H9 (cell line): ENCODE data around the gene FPGS. TPM values are rescaled to one million over a fixed set of nuclear protein-coding genes. Genes with fewer than 3 reads are reported as not detected.

ENCODE experiments used
- DNase-seq: peaks from one replicate; pipeline ENCODE4 v3.0.0-alpha.2; 2017
- H2AFZ ChIP-seq: one replicate; pipeline ENCODE4 v1.6.1; 2013; ENCODE audit warnings: mild to moderate bottlenecking, low read length, control low read depth, moderate library complexity
- H2AK5ac ChIP-seq: 2 replicates; pipeline ENCODE4 v1.6.1; 2013; ENCODE audit warnings: low read length, control low read depth, mixed read lengths; ENCODE audit not compliant: insufficient read length
- H2BK120ac ChIP-seq: one replicate; pipeline ENCODE4 v1.6.1; 2013; ENCODE audit warnings: low read depth, mild to moderate bottlenecking, low read length, control low read depth, inconsistent platforms; ENCODE audit not compliant: poor library complexity, severe bottlenecking
- H2BK12ac ChIP-seq: 2 replicates; pipeline ENCODE4 v1.6.1; 2013; ENCODE audit warnings: low read length, control low read depth, mixed read lengths, low read depth; ENCODE audit not compliant: insufficient read length
- H2BK15ac ChIP-seq: 2 replicates; pipeline ENCODE4 v1.6.1; 2013; ENCODE audit warnings: low read depth, low read length, control low read depth
- H2BK20ac ChIP-seq: one replicate; pipeline ENCODE4 v1.6.1; 2013; ENCODE audit warnings: low read depth, mild to moderate bottlenecking, low read length, control low read depth, inconsistent platforms; ENCODE audit not compliant: poor library complexity, severe bottlenecking
- H2BK5ac ChIP-seq: 2 replicates; pipeline ENCODE4 v1.6.1; 2013; ENCODE audit warnings: low read length, control low read depth, mixed read lengths; ENCODE audit not compliant: insufficient read length
- H3K14ac ChIP-seq: 2 replicates; pipeline ENCODE4 v1.6.1; 2013; ENCODE audit warnings: low read length, control low read depth; ENCODE audit not compliant: insufficient read depth
- H3K18ac ChIP-seq: 2 replicates; pipeline ENCODE4 v1.6.1; 2013; ENCODE audit warnings: low read depth, mild to moderate bottlenecking, mixed read lengths, low read length, control low read depth; ENCODE audit not compliant: insufficient read length
- H3K23ac ChIP-seq: 2 replicates; pipeline ENCODE4 v1.6.1; 2013; ENCODE audit warnings: low read length, control low read depth, mixed read lengths, low read depth; ENCODE audit not compliant: insufficient read length
- H3K23me2 ChIP-seq: 2 replicates; pipeline ENCODE4 v1.6.1; 2013; ENCODE audit warnings: low read depth, mild to moderate bottlenecking, mixed read lengths, low read length, control low read depth; ENCODE audit not compliant: insufficient read length, poor library complexity, severe bottlenecking
- H3K27ac ChIP-seq: 2 replicates; pipeline ENCODE4 v1.5.1; 2013; ENCODE audit warnings: low read length, control low read depth, mixed read lengths, low read depth; ENCODE audit not compliant: insufficient read length
- H3K27me3 ChIP-seq: 2 replicates; pipeline ENCODE4 v1.6.1; 2013; ENCODE audit warnings: low read length, control low read depth, inconsistent platforms; ENCODE audit not compliant: insufficient read depth
- H3K4ac ChIP-seq: 2 replicates; pipeline ENCODE4 v1.6.1; 2013; ENCODE audit warnings: low read depth, mild to moderate bottlenecking, control low read depth, inconsistent platforms, low read length, moderate library complexity
- H3K4me1 ChIP-seq: 2 replicates; pipeline ENCODE4 v1.6.1; 2013; ENCODE audit warnings: low read length, control low read depth, inconsistent platforms; ENCODE audit not compliant: insufficient read depth
- H3K4me2 ChIP-seq: 2 replicates; pipeline ENCODE4 v1.6.1; 2013; ENCODE audit warnings: low read length, control low read depth, mixed read lengths; ENCODE audit not compliant: insufficient read length, insufficient read depth
- H3K56ac ChIP-seq: 2 replicates; pipeline ENCODE4 v1.6.1; 2013; ENCODE audit warnings: low read depth, mild to moderate bottlenecking, mixed read lengths, low read length, control low read depth; ENCODE audit not compliant: insufficient read length
- H3K79me1 ChIP-seq: 2 replicates; pipeline ENCODE4 v1.6.1; 2013; ENCODE audit warnings: low read depth, mild to moderate bottlenecking, moderate library complexity, low read length, control low read depth, inconsistent platforms; ENCODE audit not compliant: insufficient read depth, poor library complexity, severe bottlenecking
- H3K79me2 ChIP-seq: 2 replicates; pipeline ENCODE4 v1.6.1; 2013; ENCODE audit warnings: low read length, control low read depth, inconsistent platforms; ENCODE audit not compliant: insufficient read depth
- H3K9ac ChIP-seq: 2 replicates; pipeline ENCODE4 v1.6.1; 2013; ENCODE audit warnings: low read length, control low read depth, mixed read lengths; ENCODE audit not compliant: insufficient read length; ENCODE audit errors: extremely low read depth
- H3K9me3 ChIP-seq: one replicate; pipeline ENCODE4 v1.6.1; 2013; ENCODE audit warnings: low read depth, low read length, inconsistent platforms; ENCODE audit not compliant: control insufficient read depth
- H3T11ph ChIP-seq: one replicate; pipeline ENCODE4 v1.6.1; 2013; ENCODE audit warnings: mild to moderate bottlenecking, low read length, control low read depth, inconsistent platforms
- H4K20me1 ChIP-seq: one replicate; pipeline ENCODE4 v1.6.1; 2013; ENCODE audit not compliant: control insufficient read depth, insufficient read length, insufficient read depth
- H4K5ac ChIP-seq: 2 replicates; pipeline ENCODE4 v1.6.1; 2013; ENCODE audit warnings: low read depth, mild to moderate bottlenecking, mixed read lengths, low read length, control low read depth; ENCODE audit not compliant: insufficient read length
- H4K8ac ChIP-seq: replicated peaks from 2 replicates; pipeline ENCODE4 v1.6.1; 2013; ENCODE audit warnings: low read length, control low read depth, mixed read lengths, low read depth; ENCODE audit not compliant: insufficient read length
- H4K91ac ChIP-seq: 2 replicates; pipeline ENCODE4 v1.6.1; 2013; ENCODE audit warnings: low read depth, mild to moderate bottlenecking, moderate library complexity, mixed read lengths, low read length, control low read depth; ENCODE audit not compliant: insufficient read length
- H3K27ac Mint-ChIP-seq, 3 experiments: 2 replicates in 2 of 3; 3 replicates in 1 of 3; pipeline ENCODE4 v1.8.0; 2020 to 2021; ENCODE audit warnings: mixed read lengths in 3 of 3, mild to moderate bottlenecking in 1 of 3, moderate library complexity in 1 of 3
- H3K27me3 Mint-ChIP-seq: 2 replicates; pipeline ENCODE4 v1.8.0; 2021; ENCODE audit warnings: low read depth, mild to moderate bottlenecking, moderate library complexity, mixed read lengths
- H3K36me3 Mint-ChIP-seq, 3 experiments: 2 replicates in 2 of 3; 3 replicates in 1 of 3; pipeline ENCODE4 v1.8.0; 2020 to 2021; ENCODE audit warnings: low read depth in 3 of 3, mixed read lengths in 3 of 3; ENCODE audit not compliant: insufficient read depth in 1 of 3
- H3K4me1 Mint-ChIP-seq, 2 experiments: 2 replicates each; pipeline ENCODE4 v1.8.0; 2020; ENCODE audit warnings: mixed read lengths in 2 of 2
- H3K4me3 Mint-ChIP-seq, 2 experiments: 2 replicates in 1 of 2; 3 replicates in 1 of 2; pipeline ENCODE4 v1.8.0; 2020 to 2021; ENCODE audit warnings: mild to moderate bottlenecking in 2 of 2, mixed read lengths in 2 of 2, moderate library complexity in 1 of 2
- H3K9me3 Mint-ChIP-seq, 2 experiments: 2 replicates in 1 of 2; 3 replicates in 1 of 2; pipeline ENCODE4 v1.8.0; 2020; ENCODE audit warnings: mild to moderate bottlenecking in 2 of 2, mixed read lengths in 2 of 2, moderate library complexity in 1 of 2
- WGBS: extraction: QIAGEN DNeasy Blood & Tissue Kit; methylation state at CpG from one replicate; pipeline ENCODE4 v1.1.7; 2013; ENCODE audit warnings: missing lambda C conversion rate, low lambda C conversion rate, mixed read lengths; ENCODE audit not compliant: insufficient read length; ENCODE audit errors: extremely low coverage; 5-methylcytosine and 5-hydroxymethylcytosine counted together
- total RNA-seq: library from RNA; stranded (reverse); gene quantifications from 2 replicates; pipeline ENCODE4 v1.2.1, GENCODE V29; 2021
- TF ChIP-seq, protein P1 (sequence below): fragments of 200-600 bp; sonication (generic); conservative IDR thresholded peaks from 3 replicates; pipeline ENCODE4 v1.8.0; 2021; ENCODE audit warnings: antibody characterized with exemption, mild to moderate bottlenecking

Gene FPGS
- total RNA-seq, 1 experiment from 2014 or later = 68.4 TPM

GRCh38 chr9:127803507-127804352 lies 1.0 kb downstream of the FPGS start:
- Mint-ChIP-seq H3K27me3 (no peaks in the 10 kb centered on the region), H3K36me3 (peaks cover 17 to 24% (median 23%) of the 10 kb centered on the region in 3 experiments), H3K9me3 (no peaks in the 10 kb centered on the region), H3K4me1 (peaks cover 8 to 15% of the 10 kb centered on the region in 2 experiments), H3K4me3 (peak overlapping the region; percentile 95 to 97), H3K27ac (peak overlapping the region; percentile 88 to 96 (median 95); a peak in 6 of 7 replicates)
- no peak overlapping the region for H3K23ac ChIP-seq
- H2BK5ac ChIP-seq = no peak overlapping the region
- no peak overlapping the region for H2BK120ac ChIP-seq
- DNase-seq = no peak
- H2BK20ac ChIP-seq = no peak overlapping the region
- peaks cover 3% of the 10 kb centered on the region; the same call in 1 of the 2 replicates for H3K4me1 ChIP-seq
- no peak overlapping the region for H4K5ac ChIP-seq
- H2AK5ac ChIP-seq = no peak overlapping the region
- no peak overlapping the region for H4K8ac ChIP-seq
- H3K9me3 ChIP-seq = no peaks in the 10 kb centered on the region
- H3K4ac ChIP-seq = no peak overlapping the region
- no peak overlapping the region for H2BK15ac ChIP-seq
- H3K9ac ChIP-seq = peak overlapping the region; percentile 78
- H3K14ac ChIP-seq = peak overlapping the region; percentile 51; the same call in 1 of the 2 replicates
- TF ChIP-seq, protein P1, sequence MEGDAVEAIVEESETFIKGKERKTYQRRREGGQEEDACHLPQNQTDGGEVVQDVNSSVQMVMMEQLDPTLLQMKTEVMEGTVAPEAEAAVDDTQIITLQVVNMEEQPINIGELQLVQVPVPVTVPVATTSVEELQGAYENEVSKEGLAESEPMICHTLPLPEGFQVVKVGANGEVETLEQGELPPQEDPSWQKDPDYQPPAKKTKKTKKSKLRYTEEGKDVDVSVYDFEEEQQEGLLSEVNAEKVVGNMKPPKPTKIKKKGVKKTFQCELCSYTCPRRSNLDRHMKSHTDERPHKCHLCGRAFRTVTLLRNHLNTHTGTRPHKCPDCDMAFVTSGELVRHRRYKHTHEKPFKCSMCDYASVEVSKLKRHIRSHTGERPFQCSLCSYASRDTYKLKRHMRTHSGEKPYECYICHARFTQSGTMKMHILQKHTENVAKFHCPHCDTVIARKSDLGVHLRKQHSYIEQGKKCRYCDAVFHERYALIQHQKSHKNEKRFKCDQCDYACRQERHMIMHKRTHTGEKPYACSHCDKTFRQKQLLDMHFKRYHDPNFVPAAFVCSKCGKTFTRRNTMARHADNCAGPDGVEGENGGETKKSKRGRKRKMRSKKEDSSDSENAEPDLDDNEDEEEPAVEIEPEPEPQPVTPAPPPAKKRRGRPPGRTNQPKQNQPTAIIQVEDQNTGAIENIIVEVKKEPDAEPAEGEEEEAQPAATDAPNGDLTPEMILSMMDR = no peak
- no peak overlapping the region for H3T11ph ChIP-seq
- WGBS = no CpG with 5 or more reads among the region's 18 CpGs
- H2BK12ac ChIP-seq = no peak overlapping the region
- H3K27ac ChIP-seq = no peak overlapping the region
- H3K56ac ChIP-seq = no peak overlapping the region
- H3K4me2 ChIP-seq = peak overlapping the region; percentile 97
- peaks cover 3% of the 10 kb centered on the region for H3K79me1 ChIP-seq
- H3K23me2 ChIP-seq = peaks cover 6% of the 10 kb centered on the region
- H3K79me2 ChIP-seq = peaks cover 5% of the 10 kb centered on the region; the same call in 1 of the 2 replicates
- no peaks in the 10 kb centered on the region for H4K20me1 ChIP-seq
- H3K27me3 ChIP-seq = no peaks in the 10 kb centered on the region
- H3K18ac ChIP-seq = no peak overlapping the region
- H4K91ac ChIP-seq = no peak overlapping the region
- no peak overlapping the region for H2AFZ ChIP-seq
